Thyroid gland (tissue), 4 donors: ENCODE measurements around the gene POLN.

Experiments used
- CTCF ChIP-seq, 6 experiments: fragments of 200-600 bp in 3 of 6; fragments of 450-650 bp in 3 of 6; sonication (generic) in 3 of 6; IDR thresholded peaks; one replicate each; pipeline ENCODE4 v1.5.1; 2016 to 2019; ENCODE audit warnings: antibody characterized with exemption in 6 of 6, mild to moderate bottlenecking in 2 of 6, inconsistent platforms in 1 of 6, moderate library complexity in 1 of 6
- POLR2A ChIP-seq, 2 donors: fragments of 450-650 bp; IDR thresholded peaks; one replicate each; pipeline ENCODE4 v1.6.1; 2017; ENCODE audit warnings: antibody characterized with exemption in 2 of 2, mild to moderate bottlenecking in 2 of 2, moderate library complexity in 1 of 2

- no peak for TF ChIP-seq POLR2A (IDR thresholded peaks at IDR 0.05)
- TF ChIP-seq CTCF (IDR thresholded peaks at IDR 0.05): no peak
Measured at GRCh38 chr4:2066011-2066551, 175.8 kb downstream of the POLN start.
